Testis (tissue), 3 donors: ENCODE measurements around the gene MAPRE3. TPM values are rescaled to one million over a fixed set of nuclear protein-coding genes. Genes with fewer than 3 reads are reported as not detected.

Experiments used
- DNase-seq: peaks from one replicate; pipeline ENCODE4 v3.0.0-alpha.2; 2019
- H3K27ac ChIP-seq, 2 donors: fragments of 200-600 bp; sonication (generic); one replicate each; pipeline ENCODE4 v1.5.1; 2019
- H3K27me3 ChIP-seq: fragments of 200-600 bp; sonication (generic); one replicate; pipeline ENCODE4 v1.5.1; 2019
- H3K36me3 ChIP-seq: fragments of 200-600 bp; sonication (generic); one replicate; pipeline ENCODE4 v1.5.1; 2017; ENCODE audit warnings: low read depth; ENCODE audit errors: missing control alignments
- H3K4me1 ChIP-seq: fragments of 200-600 bp; sonication (generic); one replicate; pipeline ENCODE4 v1.5.1; 2019
- H3K4me3 ChIP-seq, 2 donors: fragments of 200-600 bp; sonication (generic); one replicate each; pipeline ENCODE4 v1.5.1; 2017 to 2019
- H3K9me3 ChIP-seq: fragments of 200-600 bp; sonication (generic); one replicate; pipeline ENCODE4 v1.5.1; 2017
- CTCF ChIP-seq, 3 experiments: fragments of 450-650 bp in 2 of 3; fragments of 200-600 bp in 1 of 3; sonication (generic) in 1 of 3; IDR thresholded peaks; one replicate each; pipeline ENCODE4 v1.5.1; 2016 to 2019; ENCODE audit warnings: antibody characterized with exemption in 3 of 3, mild to moderate bottlenecking in 2 of 3, moderate library complexity in 1 of 3
- POLR2A ChIP-seq: fragments of 450-650 bp; IDR thresholded peaks from one replicate; pipeline ENCODE4 v1.6.1; 2017; ENCODE audit warnings: antibody characterized with exemption, mild to moderate bottlenecking, moderate library complexity
- WGBS, 2 donors: methylation state at CpG; one replicate each; pipeline ENCODE4 v1.1.5; 2018; 5-methylcytosine and 5-hydroxymethylcytosine counted together
- intact Hi-C: fragments of 100-400 bp; cut with DNase I; formaldehyde crosslinking; loops from one replicate; pipeline ENCODE4 v1.15.1; 2023; ENCODE audit warnings: low total_unique reads
- polyA plus RNA-seq: library from polyadenylated mRNA; stranded (reverse); fragments of 350-450 nt; fragmentation: Illumina TruSeq; extraction: RNeasy Lipid Tissue Mini Kit (QIAGEN cat#74804); gene quantifications from one replicate; pipeline ENCODE4 v1.2.3, GENCODE V29; 2014; ENCODE audit warnings: low read depth, low replicate concordance; ENCODE audit not compliant: insufficient read depth
- total RNA-seq, 2 donors: library from RNA; depleted of rRNA; stranded (reverse); fragments of >200 nt; gene quantifications; one replicate each; pipeline ENCODE4 v1.2.3, GENCODE V29; 2016

The MAPRE3 gene
- total and polyA plus RNA-seq, 3 donors from 2014 or later, result 31.4 to 112 (median 49.8) TPM

GRCh38 chr2:27016801-27017325 is 46.4 kb downstream of the MAPRE3 start:
- H3K27ac ChIP-seq, result no peak overlapping the region
- H3K4me1 ChIP-seq, result peaks cover 13% of the 10 kb centered on the region
- H3K36me3 ChIP-seq, result no peaks in the 10 kb centered on the region
- no peaks in the 10 kb centered on the region for H3K9me3 ChIP-seq
- intact Hi-C loops, result no loop called here
- H3K4me3 ChIP-seq, result no peak overlapping the region
- peak; percentile 68 for DNase-seq
- TF ChIP-seq CTCF (IDR thresholded peaks at IDR 0.05), result peak; percentile 60 to 72 (median 70)
- TF ChIP-seq POLR2A, result no peak
- no peaks in the 10 kb centered on the region for H3K27me3 ChIP-seq
- WGBS, 2 donors, result 57 to 75% methylated on average over 2 to 3 of the region's 3 CpGs

DNA sequence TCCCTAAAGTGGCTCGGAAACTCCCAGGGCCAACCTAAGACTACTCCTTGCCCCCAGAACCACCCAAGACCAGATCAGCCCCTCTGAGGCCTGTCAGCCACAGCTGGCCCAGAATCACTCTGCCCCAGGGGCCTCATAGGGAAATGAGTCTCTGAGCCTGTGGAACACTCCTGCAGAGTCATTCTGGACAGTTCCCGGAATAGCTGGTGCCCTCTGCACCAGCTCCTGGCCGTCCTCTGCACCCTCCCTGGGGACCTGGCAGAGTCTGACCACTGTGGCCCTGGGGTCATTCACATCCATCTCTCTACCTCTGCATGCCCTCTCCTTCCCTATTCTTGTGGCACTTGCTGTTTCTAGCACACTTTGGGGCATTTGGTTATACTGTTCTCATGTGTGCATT is 47.7 kb downstream of the MAPRE3 start:
- intact Hi-C loops, result no loop called here
- no peak overlapping the region for H3K4me3 ChIP-seq
- 90 to 91% methylated on average over 3 of the region's 3 CpGs for WGBS, 2 donors
- H3K9me3 ChIP-seq, result no peaks in the 10 kb centered on the region
- H3K27ac ChIP-seq, result no peak overlapping the region
- no peaks in the 10 kb centered on the region for H3K36me3 ChIP-seq
- no peak for DNase-seq
- TF ChIP-seq POLR2A (no peak), CTCF (IDR thresholded peaks at IDR 0.05) (no peak)
- peaks cover 13% of the 10 kb centered on the region for H3K4me1 ChIP-seq
- no peaks in the 10 kb centered on the region for H3K27me3 ChIP-seq

GRCh38 chr2:27019459-27019858 is 49.0 kb downstream of the MAPRE3 start:
- DNase-seq, result no peak
- Histone ChIP-seq H3K27ac (no peak overlapping the region), H3K36me3 (no peaks in the 10 kb centered on the region), H3K4me1 (peaks cover 13% of the 10 kb centered on the region), H3K27me3 (no peaks in the 10 kb centered on the region), H3K4me3 (no peak overlapping the region), H3K9me3 (no peaks in the 10 kb centered on the region)
- TF ChIP-seq POLR2A, result no peak
- TF ChIP-seq CTCF (IDR thresholded peaks at IDR 0.05), result no peak
- 90 to 91% methylated on average over 9 of the region's 9 CpGs for WGBS, 2 donors
- intact Hi-C loops, result no loop called here

DNA sequence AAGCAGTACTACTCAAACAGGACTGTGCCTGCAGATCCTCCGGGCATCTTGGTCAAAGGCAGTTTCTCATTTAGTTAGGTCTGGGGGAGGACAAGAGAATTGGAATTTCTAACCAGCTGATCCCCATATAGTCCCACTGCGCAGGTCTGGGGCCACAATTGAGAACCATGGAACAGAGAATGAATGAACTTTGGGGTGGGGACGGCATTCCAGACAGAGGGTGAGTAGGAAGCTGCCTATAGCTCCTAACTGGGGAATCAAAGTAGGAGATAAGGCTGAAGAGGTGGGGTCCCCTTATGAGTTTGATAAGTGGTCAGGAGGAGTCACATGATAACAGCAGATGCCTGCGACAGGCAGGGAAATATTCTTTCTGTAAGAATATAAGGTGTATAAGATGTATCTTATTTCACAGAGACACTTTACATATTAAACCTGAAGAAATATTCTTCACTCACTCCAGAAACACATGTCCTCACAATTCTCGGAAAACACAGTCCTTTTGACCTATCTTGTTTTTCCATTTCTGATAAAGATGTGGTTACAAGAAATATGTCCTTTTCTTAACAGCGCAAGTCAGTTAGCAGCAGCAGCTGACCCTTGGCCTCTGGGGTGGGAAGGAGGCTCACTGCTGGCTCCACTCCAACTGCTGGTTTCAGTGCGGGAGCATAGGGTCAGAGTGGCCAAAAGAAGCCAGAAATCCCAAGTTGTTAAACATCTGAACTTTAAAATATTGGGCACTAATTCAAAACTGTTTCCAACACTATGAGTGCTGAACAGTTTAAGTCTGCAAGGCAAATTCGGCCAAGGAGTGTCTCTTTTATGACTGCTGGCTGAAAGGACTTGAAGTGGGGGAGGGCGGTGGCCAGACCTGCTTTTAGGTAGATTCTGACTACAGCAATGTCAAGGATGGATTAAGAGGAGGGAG is 49.8 kb downstream of the MAPRE3 start:
- H3K4me3 ChIP-seq, result no peak overlapping the region
- no peaks in the 10 kb centered on the region for H3K9me3 ChIP-seq
- 62 to 76% methylated on average over 9 of the region's 9 CpGs for WGBS, 2 donors
- DNase-seq, result peak; percentile 62
- no peaks in the 10 kb centered on the region for H3K36me3 ChIP-seq
- TF ChIP-seq POLR2A, result no peak
- TF ChIP-seq CTCF (IDR thresholded peaks at IDR 0.05), result no peak
- H3K4me1 ChIP-seq, result peaks cover 13% of the 10 kb centered on the region
- no peaks in the 10 kb centered on the region for H3K27me3 ChIP-seq
- intact Hi-C loops, result no loop called here
- no peak overlapping the region for H3K27ac ChIP-seq
